Activated naive CD8-positive, alpha-beta T cell treated with anti-CD3 and anti-CD28 coated beads, Interleukin-2, amount 10 ng/mL, durations not matched to agents 7 days and 5 days (primary cell): ENCODE results near the gene CDHR5. TPM values are rescaled to one million over a fixed set of nuclear protein-coding genes. Genes with fewer than 3 reads are reported as not detected.

Experiments used
- ATAC-seq: fragments of 150-1000 bp; cut with Tn5 transposase; one replicate; pipeline ENCODE4 v1.10.0; 2021; ENCODE audit warnings: low read depth, moderate library complexity
- POLR2A ChIA-PET: fragments of 350-600 bp; sonication (Branson Sonifier 250); formaldehyde crosslinking; loops from one replicate; lab custom pipeline; 2021; ENCODE audit warnings: antibody characterized with exemption; lab: Charles Lee
- DNase-seq: peaks from one replicate; pipeline ENCODE4 v3.0.0; 2021
- H3K27ac Mint-ChIP-seq: one replicate; pipeline ENCODE4 v1.8.0; 2022; ENCODE audit warnings: mild to moderate bottlenecking, mixed read lengths
- H3K27me3 Mint-ChIP-seq: one replicate; pipeline ENCODE4 v1.8.0; 2022; ENCODE audit warnings: mild to moderate bottlenecking, moderate library complexity, mixed read lengths
- H3K36me3 Mint-ChIP-seq: one replicate; pipeline ENCODE4 v1.8.0; 2021; ENCODE audit warnings: mild to moderate bottlenecking, mixed read lengths
- H3K4me1 Mint-ChIP-seq: one replicate; pipeline ENCODE4 v1.8.0; 2021; ENCODE audit warnings: mixed read lengths
- H3K4me3 Mint-ChIP-seq: one replicate; pipeline ENCODE4 v1.8.0; 2022; ENCODE audit warnings: mild to moderate bottlenecking, moderate library complexity, mixed read lengths
- H3K9me3 Mint-ChIP-seq: one replicate; pipeline ENCODE4 v1.8.0; 2021; ENCODE audit warnings: mixed read lengths
- total RNA-seq, 2 experiments: library from RNA; stranded (reverse); gene quantifications; one replicate each; pipeline ENCODE4 v1.2.3, GENCODE V29; 2021

The CDHR5 gene
- total RNA-seq, 2 experiments from 2014 or later = not detected

- DNase-seq (no peak), ATAC-seq (no peak)
- POLR2A ChIA-PET = no interaction called here
- H3K27me3 Mint-ChIP-seq = no peaks in the 10 kb centered on the region
- no peaks in the 10 kb centered on the region for H3K9me3 Mint-ChIP-seq
- H3K4me1 Mint-ChIP-seq = peaks cover 29% of the 10 kb centered on the region
- no peak overlapping the region for H3K27ac Mint-ChIP-seq
- H3K36me3 Mint-ChIP-seq = peaks cover 46% of the 10 kb centered on the region
- H3K4me3 Mint-ChIP-seq = no peak overlapping the region
Measured at GRCh38 chr11:592501-592900, 32.3 kb downstream of the CDHR5 start.

- no peak overlapping the region for H3K4me3 Mint-ChIP-seq
- no peaks in the 10 kb centered on the region for H3K9me3 Mint-ChIP-seq
- H3K36me3 Mint-ChIP-seq = peaks cover 46% of the 10 kb centered on the region
- H3K27me3 Mint-ChIP-seq = no peaks in the 10 kb centered on the region
- DNase-seq = no peak
- ATAC-seq = no peak
- no peak overlapping the region for H3K27ac Mint-ChIP-seq
- H3K4me1 Mint-ChIP-seq = peaks cover 30% of the 10 kb centered on the region
- POLR2A ChIA-PET = no interaction called here
Measured at GRCh38 chr11:590997-591396, 33.8 kb downstream of the CDHR5 start.

GRCh38 chr11:589798-590197 lies 35.0 kb downstream of the CDHR5 start:
- POLR2A ChIA-PET = interaction anchor here (1.6 to 3.2 kb wide), 2 partner anchors 21 to 24 kb away, joined by 6 to 22 read pairs; no protein-coding TSS in a partner anchor
- peaks cover 43% of the 10 kb centered on the region for H3K36me3 Mint-ChIP-seq
- ATAC-seq (no peak), DNase-seq (no peak)
- H3K9me3 Mint-ChIP-seq = no peaks in the 10 kb centered on the region
- H3K27ac Mint-ChIP-seq = peak overlapping the region; percentile 58
- H3K4me1 Mint-ChIP-seq = peaks cover 27% of the 10 kb centered on the region
- H3K4me3 Mint-ChIP-seq = no peak overlapping the region
- H3K27me3 Mint-ChIP-seq = no peaks in the 10 kb centered on the region

GRCh38 chr11:587978-588380 lies 36.8 kb downstream of the CDHR5 start:
- ATAC-seq (peak; percentile 95), DNase-seq (peak; percentile 78)
- Mint-ChIP-seq H3K4me3 (peak overlapping the region; percentile 86), H3K4me1 (peaks cover 27% of the 10 kb centered on the region), H3K9me3 (no peaks in the 10 kb centered on the region), H3K36me3 (peaks cover 43% of the 10 kb centered on the region), H3K27me3 (no peaks in the 10 kb centered on the region), H3K27ac (peak overlapping the region; percentile 100)
- POLR2A ChIA-PET = interaction anchor here (1.0 to 3.2 kb wide), 8 partner anchors 10 to 131 kb away, joined by 3 to 28 read pairs (median 8); partner anchors contain the start of genes HRAS, IRF7, LMNTD2 and PHRF1

- peak; percentile 16 for ATAC-seq
- no peaks in the 10 kb centered on the region for H3K27me3 Mint-ChIP-seq
Measured at GRCh38 chr11:587546-587945, 37.2 kb downstream of the CDHR5 start.

GRCh38 chr11:586376-587316 lies 38.1 kb downstream of the CDHR5 start:
- POLR2A ChIA-PET = interaction anchor here (1.0 to 3.2 kb wide), 3 partner anchors 11 to 130 kb away, joined by 3 to 28 read pairs (median 22); partner anchors contain the start of gene PHRF1
- Mint-ChIP-seq H3K4me1 (peaks cover 30% of the 10 kb centered on the region), H3K4me3 (peak overlapping the region; percentile 86), H3K27ac (peak overlapping the region; percentile 100), H3K9me3 (no peaks in the 10 kb centered on the region), H3K27me3 (no peaks in the 10 kb centered on the region), H3K36me3 (peaks cover 37% of the 10 kb centered on the region)
- DNase-seq (no peak), ATAC-seq (no peak)

More at GRCh38 chr11:587546-587945, 37.2 kb downstream of the CDHR5 start:
- peak overlapping the region; percentile 100 for H3K27ac Mint-ChIP-seq
- H3K4me3 Mint-ChIP-seq = peak overlapping the region; percentile 86
- peaks cover 40% of the 10 kb centered on the region for H3K36me3 Mint-ChIP-seq
- H3K4me1 Mint-ChIP-seq = peaks cover 27% of the 10 kb centered on the region
- DNase-seq = no peak
- POLR2A ChIA-PET = interaction anchor here (1.0 to 3.2 kb wide), 8 partner anchors 10 to 131 kb away, joined by 3 to 28 read pairs (median 8); partner anchors contain the start of genes HRAS, IRF7, LMNTD2 and PHRF1
- H3K9me3 Mint-ChIP-seq = no peaks in the 10 kb centered on the region

GRCh38 chr11:584287-584686 lies 40.5 kb downstream of the CDHR5 start:
- Mint-ChIP-seq H3K4me1 (peaks cover 36% of the 10 kb centered on the region), H3K27me3 (no peaks in the 10 kb centered on the region), H3K36me3 (peaks cover 24% of the 10 kb centered on the region), H3K4me3 (no peak overlapping the region), H3K27ac (no peak overlapping the region), H3K9me3 (no peaks in the 10 kb centered on the region)
- ATAC-seq = no peak
- POLR2A ChIA-PET = interaction anchor here (1.1 kb wide), 1 partner anchor 28 kb away, joined by 4 read pairs; no protein-coding TSS in a partner anchor
- DNase-seq = no peak

- Mint-ChIP-seq H3K9me3 (no peaks in the 10 kb centered on the region), H3K4me3 (no peak overlapping the region), H3K27ac (no peak overlapping the region), H3K4me1 (peaks cover 35% of the 10 kb centered on the region), H3K27me3 (no peaks in the 10 kb centered on the region), H3K36me3 (peaks cover 18% of the 10 kb centered on the region)
- POLR2A ChIA-PET = interaction anchor here (0.7 kb wide), 1 partner anchor 32 kb away, joined by 3 read pairs; no protein-coding TSS in a partner anchor
- no peak for DNase-seq
- ATAC-seq = no peak
Measured at GRCh38 chr11:581752-582151, 43.0 kb downstream of the CDHR5 start.

GRCh38 chr11:581342-581741 lies 43.4 kb downstream of the CDHR5 start:
- Mint-ChIP-seq H3K4me1 (peaks cover 32% of the 10 kb centered on the region), H3K27me3 (no peaks in the 10 kb centered on the region), H3K27ac (peak overlapping the region; percentile 49), H3K36me3 (peaks cover 15% of the 10 kb centered on the region), H3K4me3 (no peak overlapping the region), H3K9me3 (no peaks in the 10 kb centered on the region)
- POLR2A ChIA-PET = interaction anchor here (0.7 to 1.5 kb wide), 2 partner anchors 32 to 34 kb away, joined by 3 read pairs; partner anchors contain the start of gene IRF7
- ATAC-seq (no peak), DNase-seq (no peak)

- Mint-ChIP-seq H3K36me3 (peaks cover 12% of the 10 kb centered on the region), H3K27me3 (peaks cover 2% of the 10 kb centered on the region), H3K27ac (peak overlapping the region; percentile 43), H3K4me3 (no peak overlapping the region), H3K4me1 (peaks cover 29% of the 10 kb centered on the region), H3K9me3 (no peaks in the 10 kb centered on the region)
- POLR2A ChIA-PET = interaction anchor here (1.5 kb wide), 1 partner anchor 36 kb away, joined by 3 read pairs; the partner anchor contains the start of gene IRF7
- no peak for DNase-seq
- no peak for ATAC-seq
Measured at GRCh38 chr11:579830-580601, 44.7 kb downstream of the CDHR5 start.

GRCh38 chr11:578276-579035 lies 46.3 kb downstream of the CDHR5 start:
- peaks cover 39% of the 10 kb centered on the region for H3K4me1 Mint-ChIP-seq
- POLR2A ChIA-PET = interaction anchor here (1.0 to 2.2 kb wide), 8 partner anchors 9 to 117 kb away, joined by 3 to 18 read pairs (median 4); partner anchors contain the start of genes IRF7 and TMEM80
- no peak for ATAC-seq
- H3K4me3 Mint-ChIP-seq = peak overlapping the region; percentile 92
- no peak for DNase-seq
- H3K27me3 Mint-ChIP-seq = peaks cover 12% of the 10 kb centered on the region
- peak overlapping the region; percentile 65 for H3K27ac Mint-ChIP-seq
- peaks cover 7% of the 10 kb centered on the region for H3K36me3 Mint-ChIP-seq
- H3K9me3 Mint-ChIP-seq = no peaks in the 10 kb centered on the region

- DNase-seq (no peak), ATAC-seq (no peak)
- Mint-ChIP-seq H3K36me3 (peaks cover 7% of the 10 kb centered on the region), H3K4me1 (peaks cover 39% of the 10 kb centered on the region), H3K27ac (peak overlapping the region; percentile 87), H3K4me3 (peak overlapping the region; percentile 92), H3K27me3 (peaks cover 16% of the 10 kb centered on the region), H3K9me3 (no peaks in the 10 kb centered on the region)
- POLR2A ChIA-PET = interaction anchor here (1.0 to 2.2 kb wide), 5 partner anchors 10 to 38 kb away, joined by 3 to 18 read pairs (median 4); partner anchors contain the start of gene IRF7
Measured at GRCh38 chr11:577611-577894, 47.2 kb downstream of the CDHR5 start.
